ENCODE measurements around the gene OR2H2.

Gene OR2H2

DNA sequence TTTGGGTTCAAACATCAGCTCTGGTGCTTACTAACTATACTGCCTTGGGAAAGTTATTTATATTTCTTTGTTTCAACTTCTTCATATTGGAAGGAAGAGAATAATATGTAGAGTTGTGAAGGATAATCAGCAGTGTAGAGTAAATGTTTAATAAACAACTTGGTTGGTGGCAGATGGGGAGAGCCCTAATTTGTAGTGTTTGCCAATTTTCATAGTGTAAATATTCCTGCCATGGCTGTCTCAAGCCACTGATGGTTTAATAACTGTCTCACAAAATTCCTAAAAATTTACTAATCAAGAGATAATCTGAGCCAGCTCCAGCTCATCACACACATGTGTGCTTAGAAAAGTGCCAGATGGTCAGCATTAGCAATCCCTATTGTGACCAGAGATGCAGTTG lies at the start of gene OR2H2:
OR2H2 (plus strand) TSS at position 301 of the 400 bp plus-strand sequence. CDS start 2,824 bp downstream, outside the sequence.
- no peak for DNase-seq

- DNase-seq: no peak
Measured at GRCh38 chr6:29537714-29538403, 47.1 kb upstream of the OR2H2 start.

GRCh38 chr6:29547573-29547972 lies 37.3 kb upstream of the OR2H2 start:
- DNase-seq: no peak

- no peak for DNase-seq
Measured at GRCh38 chr6:29552512-29553051, 32.3 kb upstream of the OR2H2 start.

GRCh38 chr6:29553268-29554057 lies 31.5 kb upstream of the OR2H2 start:
- DNase-seq: no peak

GRCh38 chr6:29554764-29555163 lies 30.2 kb upstream of the OR2H2 start:
- no peak for DNase-seq

DNA sequence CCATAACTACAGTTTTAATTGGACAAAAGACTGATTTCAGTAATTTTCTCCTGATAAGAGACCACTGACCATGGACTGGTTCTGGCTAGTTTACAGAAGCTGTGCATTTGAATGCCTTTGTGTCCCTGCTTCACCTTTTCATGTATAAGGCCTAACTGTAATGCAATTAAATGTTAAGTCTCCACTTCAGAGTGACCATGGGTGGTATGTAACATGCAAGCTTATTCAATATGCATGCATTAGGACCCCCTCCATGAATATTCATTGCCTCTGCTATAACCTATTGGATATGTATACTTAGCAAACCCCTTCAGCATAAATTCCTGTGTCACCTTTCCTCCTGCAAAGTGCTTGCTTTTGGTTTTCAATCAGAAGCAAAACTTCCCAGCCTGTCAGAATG lies 27.6 kb upstream of the OR2H2 start:
- no peak for DNase-seq

GRCh38 chr6:29558439-29559079 lies 26.4 kb upstream of the OR2H2 start:
- DNase-seq: no peak

DNA sequence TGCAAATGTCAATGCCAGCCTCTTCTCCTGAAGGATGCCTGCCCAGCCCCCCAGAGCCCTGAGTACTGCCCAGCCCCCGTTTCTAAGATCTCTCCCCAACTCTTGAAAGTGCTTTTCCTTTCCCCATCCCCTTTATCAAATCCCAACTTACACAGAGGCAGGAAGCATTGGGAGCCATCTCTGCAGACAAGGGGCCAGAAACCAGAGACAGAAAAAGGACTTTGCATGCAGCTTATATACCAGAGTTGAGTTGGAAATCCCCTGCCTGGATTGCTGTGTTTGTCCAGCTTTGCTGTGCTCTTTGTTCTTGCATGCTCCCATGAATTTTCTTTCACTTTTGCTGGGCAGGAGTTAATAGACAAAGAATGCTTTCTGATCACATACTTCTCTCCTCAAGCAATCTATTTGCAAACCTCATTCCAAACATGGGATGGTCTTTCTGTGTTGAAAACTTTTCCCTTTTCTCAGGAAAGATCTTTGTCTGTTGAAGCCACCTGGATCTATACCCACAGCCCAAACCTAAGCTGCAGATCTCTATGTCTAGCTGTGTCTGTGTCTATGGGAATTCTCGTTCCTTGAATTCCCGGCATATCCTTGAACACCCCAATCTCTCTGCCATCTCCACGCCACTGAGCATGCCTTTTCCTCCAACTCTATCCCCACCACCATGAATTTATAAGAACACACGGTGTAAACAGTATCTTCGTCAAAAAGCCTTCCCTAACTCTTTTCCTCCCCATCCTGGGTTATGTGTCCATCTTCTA lies 25.2 kb upstream of the OR2H2 start, which contains the start of gene UBD:
UBD (minus strand) TSS at position 209 of the 764 bp plus-strand sequence; CDS start at position 178, 31 bp downstream.
- no peak for DNase-seq

- no peak for DNase-seq
Measured at GRCh38 chr6:29561091-29561490, 23.8 kb upstream of the OR2H2 start.

GRCh38 chr6:29561606-29562181 lies 23.2 kb upstream of the OR2H2 start:
- DNase-seq: no peak

GRCh38 chr6:29563435-29563965 lies 21.4 kb upstream of the OR2H2 start:
- DNase-seq: no peak

GRCh38 chr6:29564875-29565274 lies 20.0 kb upstream of the OR2H2 start:
- DNase-seq: no peak

DNA sequence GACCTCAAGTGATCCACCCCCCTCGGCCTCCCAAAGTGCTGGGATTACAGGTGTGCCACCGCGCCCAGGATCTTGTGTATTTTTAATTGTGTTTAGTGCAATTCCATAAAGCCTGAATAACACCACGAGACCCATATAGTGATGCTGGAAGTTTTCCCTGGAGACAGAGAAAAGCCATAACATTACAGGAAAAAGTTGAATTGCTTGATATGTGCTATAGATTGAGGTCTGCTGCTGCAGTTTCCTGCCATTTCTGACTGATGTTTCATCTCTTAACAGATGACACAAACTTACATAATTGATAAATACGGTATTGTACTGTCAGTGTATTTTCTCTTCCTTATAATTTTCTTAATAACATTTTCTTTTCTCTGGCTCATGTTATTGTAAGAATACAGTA lies 18.1 kb upstream of the OR2H2 start:
- no peak for DNase-seq

DNA sequence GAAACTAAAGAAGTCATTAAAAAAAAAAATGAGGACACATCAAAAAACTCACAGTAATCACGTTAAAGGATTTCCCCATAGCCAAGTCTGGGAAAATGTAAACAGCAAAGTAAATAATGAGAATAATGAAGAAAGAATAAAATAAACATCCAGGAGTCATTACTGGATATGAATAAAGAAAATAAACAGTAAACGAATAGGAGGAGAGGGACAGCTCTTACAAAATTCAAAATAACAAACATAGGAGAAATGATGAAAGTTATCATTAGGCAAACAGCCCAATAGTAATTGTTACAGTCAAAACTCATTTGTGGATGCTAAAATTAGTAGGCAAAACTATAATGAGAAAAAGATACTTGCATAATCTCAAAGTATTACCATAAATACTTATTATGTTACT lies 17.4 kb upstream of the OR2H2 start:
- no peak for DNase-seq

- DNase-seq: no peak
Measured at GRCh38 chr6:29567991-29568390, 16.9 kb upstream of the OR2H2 start.

GRCh38 chr6:29576056-29576455 lies 8.9 kb upstream of the OR2H2 start:
- no peak for DNase-seq

DNA sequence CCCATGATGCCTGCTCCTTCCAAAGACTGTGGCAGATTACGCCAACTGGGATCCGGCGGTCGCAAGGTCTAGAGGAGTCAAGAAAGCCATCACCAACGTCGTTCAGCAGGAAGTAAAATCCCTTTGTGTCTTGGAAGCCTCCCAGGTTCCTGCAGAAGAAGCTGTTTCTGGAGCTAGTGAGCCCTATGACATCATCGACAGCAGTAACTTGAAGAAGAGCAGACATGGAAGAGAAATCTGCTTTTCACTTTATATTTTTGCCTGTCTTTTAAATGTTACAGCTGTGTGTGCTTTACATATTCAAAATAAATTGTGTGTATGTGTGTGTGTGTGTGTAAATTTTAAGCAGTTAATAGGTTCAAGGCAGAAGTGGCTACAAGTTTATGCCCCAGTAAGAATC lies 7.4 kb upstream of the OR2H2 start:
- DNase-seq: no peak

DNA sequence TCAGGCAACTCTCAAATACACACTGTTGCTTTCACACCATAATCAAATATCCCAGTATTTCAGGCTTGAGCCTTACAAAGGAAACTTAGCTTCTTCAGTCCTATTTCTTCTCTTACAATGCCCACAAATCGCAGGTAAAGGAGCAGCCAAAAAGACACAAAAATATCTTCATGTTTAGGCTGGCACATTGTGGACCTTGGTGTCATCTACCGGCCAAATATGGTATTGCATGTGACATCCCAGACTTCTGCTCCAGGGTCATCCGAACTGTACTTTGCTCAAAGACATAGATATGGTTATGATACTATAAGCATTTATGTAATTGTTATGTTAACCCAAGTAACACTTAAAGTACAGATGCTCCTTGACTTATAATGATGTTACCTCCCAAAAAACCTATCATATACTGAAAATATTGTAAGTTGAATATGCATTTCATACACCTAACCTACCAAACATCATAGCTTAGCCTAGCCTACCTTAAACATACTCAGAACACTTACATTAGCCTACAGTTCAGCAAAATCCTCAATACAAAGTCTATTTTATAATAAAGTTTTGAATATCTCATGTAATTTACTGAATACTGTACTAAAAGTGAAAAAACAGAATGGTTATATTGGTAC lies 4.6 kb downstream of the OR2H2 start:
- peak; percentile 9 for DNase-seq

- DNase-seq: no peak
Measured at GRCh38 chr6:29590218-29590808, 5.4 kb downstream of the OR2H2 start.

DNA sequence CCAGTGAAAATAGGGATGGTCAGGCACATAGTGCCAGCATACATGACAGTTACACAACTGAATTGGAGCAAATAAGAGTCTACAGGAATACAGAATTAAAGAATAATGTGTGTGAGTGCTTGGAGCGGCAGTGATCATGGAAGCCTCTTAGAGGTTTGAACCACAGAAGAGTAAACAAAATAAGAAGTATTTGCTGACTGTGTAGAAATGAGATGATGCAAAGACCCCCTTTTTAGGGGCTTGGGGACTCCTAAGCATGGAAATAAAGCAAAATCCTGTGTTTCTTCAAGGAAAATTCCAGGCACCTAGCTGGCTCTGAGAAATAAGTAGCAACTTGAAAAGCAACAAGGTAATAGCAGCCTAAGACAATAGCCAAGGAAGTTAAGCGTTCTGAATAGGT lies 6.8 kb downstream of the OR2H2 start:
- DNase-seq: no peak
